Activated T-helper 9 cell treated with anti-CD3 and anti-CD28 coated beads, Interleukin-2, amount 50 U/mL, for 16 hours (primary cell): Measurements from ENCODE around the gene HAVCR1.

Experiments
- DNase-seq: peaks from one replicate; pipeline ENCODE4 v3.0.0-alpha.2; 2020; ENCODE audit warnings: low read depth

HAVCR1 gene

GRCh38 chr5:156991714-156992113, 67.2 kb downstream of the HAVCR1 start:
- no peak for DNase-seq

GRCh38 chr5:156984064-156984463, 74.9 kb downstream of the HAVCR1 start:
- DNase-seq: no peak

DNA sequence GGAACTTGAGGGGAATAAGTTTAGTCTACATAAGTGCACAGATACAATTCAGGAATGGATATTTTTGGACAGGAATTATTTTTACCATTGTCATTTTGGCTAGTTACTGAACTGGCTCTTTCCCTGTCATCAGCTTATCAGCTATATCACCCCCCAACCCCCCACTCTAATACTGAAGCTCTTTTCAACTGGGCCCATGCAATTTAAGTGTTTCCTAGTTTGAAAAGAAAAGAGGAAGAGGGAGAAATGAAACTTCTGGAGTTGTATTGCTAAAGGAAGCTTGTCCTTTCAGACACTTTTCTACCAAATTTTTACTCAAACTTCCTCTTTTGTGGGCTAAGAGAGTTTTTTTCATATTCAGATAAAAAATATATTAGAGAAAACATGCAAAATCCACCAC, 77.4 kb downstream of the HAVCR1 start:
- no peak for DNase-seq
